ENCODE measurements around the gene TUBB1.

The TUBB1 gene

GRCh38 chr20:59015411-59015810 is 3.8 kb upstream of the TUBB1 start:
- H3K9me3 ChIP-seq (ENCODE audit: insufficient read depth, low read length, severe bottlenecking), result no peaks in the 10 kb centered on the region
- ATAC-seq (ENCODE audit: insufficient read depth, low read depth), result no peak

GRCh38 chr20:59015812-59016711 is 3.2 kb upstream of the TUBB1 start:
- H3K4me1 ChIP-seq (ENCODE audit: insufficient read depth, low read length), result no peaks in the 10 kb centered on the region
- H3K4me2 ChIP-seq (ENCODE audit: insufficient read depth, low read length), result no peak overlapping the region
- no peak overlapping the region for H3K9ac ChIP-seq (ENCODE audit: low read depth, low read length)
- TF ChIP-seq CTCF (IDR thresholded peaks at IDR 0.05; ENCODE audit: borderline replicate concordance, extremely low read depth, low read length, poor library complexity, severe bottlenecking), result no peak
- no peak for TF ChIP-seq EZH2 (IDR thresholded peaks at IDR 0.05; ENCODE audit: borderline replicate concordance, low read depth, low read length, severe bottlenecking)
- DNase-seq (no peak), ATAC-seq (ENCODE audit: insufficient read depth, low read depth) (no peak)
- no peak overlapping the region for H3K27ac ChIP-seq (ENCODE audit: low read length)
- H3K4me3 ChIP-seq (ENCODE audit: low read depth in 1 of 2, low read length in 2 of 2), result no peak overlapping the region
- no peaks in the 10 kb centered on the region for H3K9me3 ChIP-seq (ENCODE audit: insufficient read depth, low read length, severe bottlenecking)
- no peaks in the 10 kb centered on the region for H3K79me2 ChIP-seq (ENCODE audit: insufficient read depth, low read length)
- no peaks in the 10 kb centered on the region for H3K36me3 ChIP-seq (ENCODE audit: insufficient read depth, low read length)
- no peak overlapping the region for H2AFZ ChIP-seq (ENCODE audit: low read depth, low read length)
- peaks cover 18% of the 10 kb centered on the region for H4K20me1 ChIP-seq (ENCODE audit: insufficient read depth, low read length)
- H3K27me3 ChIP-seq (ENCODE audit: insufficient read depth, low read length, poor library complexity), result no peaks in the 10 kb centered on the region

More at GRCh38 chr20:59015411-59015810, 3.8 kb upstream of the TUBB1 start:
- peaks cover 18% of the 10 kb centered on the region for H4K20me1 ChIP-seq (ENCODE audit: insufficient read depth, low read length)
- DNase-seq, result no peak
- no peak overlapping the region for H3K27ac ChIP-seq (ENCODE audit: low read length)
- H3K36me3 ChIP-seq (ENCODE audit: insufficient read depth, low read length), result no peaks in the 10 kb centered on the region
- H3K4me3 ChIP-seq (ENCODE audit: low read depth in 1 of 2, low read length in 2 of 2), result no peak overlapping the region
- H2AFZ ChIP-seq (ENCODE audit: low read depth, low read length), result no peak overlapping the region
- H3K4me2 ChIP-seq (ENCODE audit: insufficient read depth, low read length), result no peak overlapping the region
- TF ChIP-seq CTCF (IDR thresholded peaks at IDR 0.05; ENCODE audit: borderline replicate concordance, extremely low read depth, low read length, poor library complexity, severe bottlenecking) (no peak), EZH2 (IDR thresholded peaks at IDR 0.05; ENCODE audit: borderline replicate concordance, low read depth, low read length, severe bottlenecking) (no peak)
- H3K4me1 ChIP-seq (ENCODE audit: insufficient read depth, low read length), result no peaks in the 10 kb centered on the region
- no peaks in the 10 kb centered on the region for H3K79me2 ChIP-seq (ENCODE audit: insufficient read depth, low read length)
- H3K9ac ChIP-seq (ENCODE audit: low read depth, low read length), result no peak overlapping the region
- H3K27me3 ChIP-seq (ENCODE audit: insufficient read depth, low read length, poor library complexity), result no peaks in the 10 kb centered on the region

GRCh38 chr20:59016795-59017492 is 2.3 kb upstream of the TUBB1 start:
- Histone ChIP-seq H3K27ac (ENCODE audit: low read length) (no peak overlapping the region), H3K27me3 (ENCODE audit: insufficient read depth, low read length, poor library complexity) (no peaks in the 10 kb centered on the region), H2AFZ (ENCODE audit: low read depth, low read length) (no peak overlapping the region), H3K4me2 (ENCODE audit: insufficient read depth, low read length) (no peak overlapping the region), H3K9me3 (ENCODE audit: insufficient read depth, low read length, severe bottlenecking) (no peaks in the 10 kb centered on the region), H4K20me1 (ENCODE audit: insufficient read depth, low read length) (peaks cover 18% of the 10 kb centered on the region), H3K9ac (ENCODE audit: low read depth, low read length) (no peak overlapping the region), H3K79me2 (ENCODE audit: insufficient read depth, low read length) (no peaks in the 10 kb centered on the region), H3K4me1 (ENCODE audit: insufficient read depth, low read length) (no peaks in the 10 kb centered on the region), H3K4me3 (ENCODE audit: low read depth in 1 of 2, low read length in 2 of 2) (no peak overlapping the region), H3K36me3 (ENCODE audit: insufficient read depth, low read length) (no peaks in the 10 kb centered on the region)
- TF ChIP-seq EZH2 (IDR thresholded peaks at IDR 0.05; ENCODE audit: borderline replicate concordance, low read depth, low read length, severe bottlenecking) (no peak), CTCF (IDR thresholded peaks at IDR 0.05; ENCODE audit: borderline replicate concordance, extremely low read depth, low read length, poor library complexity, severe bottlenecking) (no peak)
- no peak for DNase-seq
- ATAC-seq (ENCODE audit: insufficient read depth, low read depth), result no peak

Data from DND-41 (cell line).